ENCODE data around the gene BMP7. TPM values are rescaled to one million over a fixed set of nuclear protein-coding genes. Genes with fewer than 3 reads are reported as not detected.

The BMP7 gene
- total and polyA plus RNA-seq, 7 donors, result 0.03 TPM; not detected in 5

DNA sequence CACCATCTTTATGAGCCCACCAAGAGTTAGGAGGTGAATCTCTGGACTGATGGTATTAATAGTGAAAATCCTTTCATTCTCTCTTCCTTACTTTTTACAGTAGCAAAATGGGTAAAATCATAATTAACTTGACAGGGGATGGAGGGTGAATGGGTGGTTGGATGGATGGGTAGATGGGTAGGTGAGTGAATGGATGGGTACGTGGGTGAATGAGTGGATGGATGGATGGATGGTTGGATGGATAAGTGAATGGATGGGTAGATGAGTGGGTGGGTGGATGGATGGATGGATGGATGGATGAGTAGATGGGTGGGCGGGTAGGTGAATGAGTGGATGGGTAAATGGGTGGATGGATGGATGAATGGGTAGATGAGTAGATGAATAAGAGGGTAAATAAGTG lies 63.2 kb downstream of the BMP7 start:
- WGBS, 3 donors, result 84 to 97% (median 94%) methylated on average over 2 of the region's 2 CpGs
- DNase-seq (no peak), ATAC-seq (no peak)
- intact Hi-C loops (cut with DNase I), result no loop called here
- H3K27me3 ChIP-seq (ENCODE audit: insufficient read depth in 3 of 3, low read length in 2 of 3), result peaks cover 0 to 6% (median 3%) of the 10 kb centered on the region in 3 donors
- no peak overlapping the region for H3K27ac ChIP-seq
- H3K4me1 ChIP-seq, result no peaks in the 10 kb centered on the region
- TF ChIP-seq, protein P1, sequence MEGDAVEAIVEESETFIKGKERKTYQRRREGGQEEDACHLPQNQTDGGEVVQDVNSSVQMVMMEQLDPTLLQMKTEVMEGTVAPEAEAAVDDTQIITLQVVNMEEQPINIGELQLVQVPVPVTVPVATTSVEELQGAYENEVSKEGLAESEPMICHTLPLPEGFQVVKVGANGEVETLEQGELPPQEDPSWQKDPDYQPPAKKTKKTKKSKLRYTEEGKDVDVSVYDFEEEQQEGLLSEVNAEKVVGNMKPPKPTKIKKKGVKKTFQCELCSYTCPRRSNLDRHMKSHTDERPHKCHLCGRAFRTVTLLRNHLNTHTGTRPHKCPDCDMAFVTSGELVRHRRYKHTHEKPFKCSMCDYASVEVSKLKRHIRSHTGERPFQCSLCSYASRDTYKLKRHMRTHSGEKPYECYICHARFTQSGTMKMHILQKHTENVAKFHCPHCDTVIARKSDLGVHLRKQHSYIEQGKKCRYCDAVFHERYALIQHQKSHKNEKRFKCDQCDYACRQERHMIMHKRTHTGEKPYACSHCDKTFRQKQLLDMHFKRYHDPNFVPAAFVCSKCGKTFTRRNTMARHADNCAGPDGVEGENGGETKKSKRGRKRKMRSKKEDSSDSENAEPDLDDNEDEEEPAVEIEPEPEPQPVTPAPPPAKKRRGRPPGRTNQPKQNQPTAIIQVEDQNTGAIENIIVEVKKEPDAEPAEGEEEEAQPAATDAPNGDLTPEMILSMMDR (IDR thresholded peaks at IDR 0.05), result no peak
- H3K4me3 ChIP-seq, result no peak overlapping the region
- no peaks in the 10 kb centered on the region for H3K36me3 ChIP-seq (ENCODE audit: insufficient read depth in 1 of 2, low read depth in 1 of 2)
- H3K9me3 ChIP-seq, result peaks cover 5% of the 10 kb centered on the region

DNA sequence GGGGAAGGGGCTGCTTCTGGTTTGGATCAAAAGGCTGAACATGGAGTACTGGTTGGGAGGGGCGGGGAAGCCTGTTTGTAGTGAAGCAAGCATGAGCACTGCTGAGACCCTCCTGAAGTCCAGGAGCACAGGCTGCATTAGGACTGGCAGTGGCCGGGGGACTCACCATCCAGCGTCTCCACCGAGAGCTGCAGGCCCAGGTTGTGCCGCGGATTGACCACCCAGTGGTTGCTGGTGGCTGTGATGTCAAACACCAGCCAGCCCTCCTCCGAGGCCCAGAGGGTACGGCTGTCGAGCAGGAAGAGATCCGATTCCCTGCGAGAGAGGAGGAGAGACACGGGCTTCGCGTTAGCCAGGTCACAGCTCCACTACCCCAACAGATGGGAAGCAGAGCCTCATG lies 64.1 kb downstream of the BMP7 start:
- no peak for ATAC-seq
- TF ChIP-seq, protein P1 (IDR thresholded peaks at IDR 0.05), result no peak
- H3K9me3 ChIP-seq, result peaks cover 4% of the 10 kb centered on the region
- H3K4me3 ChIP-seq, result no peak overlapping the region
- peaks cover 0 to 6% (median 3%) of the 10 kb centered on the region in 3 donors for H3K27me3 ChIP-seq (ENCODE audit: insufficient read depth in 3 of 3, low read length in 2 of 3)
- H3K4me1 ChIP-seq, result no peaks in the 10 kb centered on the region
- H3K27ac ChIP-seq, result no peak overlapping the region
- WGBS, 3 donors, result 68 to 74% (median 72%) methylated on average over 14 of the region's 14 CpGs
- no peaks in the 10 kb centered on the region for H3K36me3 ChIP-seq (ENCODE audit: insufficient read depth in 1 of 2, low read depth in 1 of 2)
- DNase-seq, result no peak
- intact Hi-C loops (cut with DNase I), result no loop called here

DNA sequence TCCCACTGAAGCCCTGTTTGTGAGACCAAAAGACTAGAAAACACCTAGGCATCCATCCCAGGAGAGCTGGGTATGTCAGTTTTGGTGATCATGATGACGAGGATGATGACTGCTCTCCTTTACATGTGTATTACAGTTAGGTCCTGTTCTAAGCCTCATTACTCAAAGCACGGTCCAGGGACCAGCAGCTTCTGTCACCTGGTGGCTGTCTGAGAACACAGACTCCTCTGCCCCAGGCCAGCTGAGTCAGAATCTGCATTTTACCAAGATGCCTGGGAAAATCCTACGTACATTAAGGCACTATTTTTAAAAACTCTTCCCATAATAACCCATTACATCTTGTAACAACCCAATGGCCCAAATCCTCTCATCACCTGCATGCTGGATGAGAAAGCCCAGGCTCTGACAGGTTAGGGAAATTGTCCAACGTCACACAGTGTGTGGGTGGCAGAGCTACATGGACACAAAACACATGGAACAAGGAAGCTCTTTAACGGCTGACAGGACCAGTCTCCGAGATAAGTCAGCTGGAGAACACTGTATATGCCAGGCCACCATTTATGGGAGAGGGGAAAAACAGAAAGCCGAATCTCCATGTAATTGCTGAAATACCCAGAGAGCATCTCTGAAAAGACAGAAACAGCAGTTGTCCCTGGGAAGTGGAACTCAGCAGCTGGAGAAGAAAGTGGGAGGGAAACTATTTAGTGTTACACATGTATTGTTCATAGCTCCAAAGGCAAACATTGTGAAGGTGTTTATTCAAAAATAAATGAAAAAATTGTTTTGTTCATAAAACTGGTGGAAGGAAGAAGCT lies 65.4 kb downstream of the BMP7 start:
- no peak overlapping the region for H3K27ac ChIP-seq
- 48 to 54% (median 53%) methylated on average over 7 of the region's 7 CpGs for WGBS, 3 donors
- DNase-seq (peak in 1 of 2 donors; percentile 26), ATAC-seq (no peak)
- TF ChIP-seq, protein P1 (IDR thresholded peaks at IDR 0.05), result no peak
- H3K4me1 ChIP-seq, result no peaks in the 10 kb centered on the region
- peaks cover 0 to 6% (median 3%) of the 10 kb centered on the region in 3 donors for H3K27me3 ChIP-seq (ENCODE audit: insufficient read depth in 3 of 3, low read length in 2 of 3)
- H3K9me3 ChIP-seq, result no peaks in the 10 kb centered on the region
- H3K36me3 ChIP-seq (ENCODE audit: insufficient read depth in 1 of 2, low read depth in 1 of 2), result no peaks in the 10 kb centered on the region
- intact Hi-C loops (cut with DNase I), result no loop called here
- no peak overlapping the region for H3K4me3 ChIP-seq

DNA sequence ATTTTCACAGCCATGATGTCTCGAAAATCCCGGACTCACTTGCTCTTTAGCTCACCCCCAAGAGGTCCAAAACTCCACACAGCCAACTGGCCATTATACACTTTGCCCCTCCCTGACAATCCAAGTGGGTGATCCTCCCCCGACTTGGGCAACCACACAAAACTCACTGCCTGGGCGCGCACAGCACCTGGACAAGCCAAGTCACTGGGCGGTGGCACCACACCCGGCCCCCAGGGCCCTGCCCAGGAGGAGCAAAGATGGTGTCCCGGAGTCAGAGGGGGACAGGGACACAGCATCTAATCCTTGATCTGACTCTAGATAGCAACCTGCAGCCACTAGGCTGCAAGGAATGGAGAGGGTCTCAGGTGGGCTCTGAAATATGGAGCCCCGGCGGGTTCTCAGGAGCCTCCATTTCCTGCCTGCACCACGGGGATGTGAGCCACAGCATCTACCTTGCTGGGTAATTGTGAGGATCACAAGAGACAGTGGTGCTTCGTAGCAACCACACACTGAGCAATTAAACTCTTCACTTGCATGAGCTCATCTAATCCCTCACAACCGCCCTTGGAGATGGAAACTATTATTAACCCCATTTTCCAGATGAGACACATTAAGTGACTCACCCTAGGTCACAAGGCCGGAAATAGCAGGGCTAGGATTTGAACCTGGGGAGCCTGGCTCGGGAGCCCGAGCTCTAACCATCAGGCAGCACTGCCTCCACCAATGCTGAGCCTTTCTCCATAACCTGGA lies 66.6 kb downstream of the BMP7 start:
- intact Hi-C loops (cut with DNase I), result no loop called here
- H3K27me3 ChIP-seq (ENCODE audit: insufficient read depth in 3 of 3, low read length in 2 of 3), result peaks cover 0 to 11% (median 3%) of the 10 kb centered on the region in 3 donors
- no peak overlapping the region for H3K4me3 ChIP-seq
- DNase-seq, result peak in 1 of 2 donors; percentile 6
- H3K36me3 ChIP-seq (ENCODE audit: insufficient read depth in 1 of 2, low read depth in 1 of 2), result no peaks in the 10 kb centered on the region
- no peaks in the 10 kb centered on the region for H3K9me3 ChIP-seq
- WGBS, 3 donors, result 86 to 89% (median 86%) methylated on average over 16 of the region's 16 CpGs
- no peaks in the 10 kb centered on the region for H3K4me1 ChIP-seq
- no peak for ATAC-seq
- TF ChIP-seq, protein P1 (IDR thresholded peaks at IDR 0.05), result no peak
- H3K27ac ChIP-seq, result no peak overlapping the region
